GM21723 (cell line): ENCODE data around the gene MLST8.

Source experiments
- ATAC-seq: cut with Tn5 transposase; IDR thresholded peaks from one replicate; pipeline ENCODE4 v1.9.1; 2021; ENCODE audit warnings: mild to moderate bottlenecking, moderate library complexity; ENCODE audit not compliant: unreplicated experiment

Gene MLST8

GRCh38 chr16:2208308-2208707 lies 3.1 kb downstream of the MLST8 start:
- no peak for ATAC-seq

GRCh38 chr16:2208772-2209171 lies 3.5 kb downstream of the MLST8 start:
- no peak for ATAC-seq

- no peak for ATAC-seq
These were observed 4.2 kb downstream of the MLST8 start for GRCh38 chr16:2209258-2210008.

- ATAC-seq, result no peak
These were observed 4.7 kb downstream of the MLST8 start for GRCh38 chr16:2210009-2210332.

- no peak for ATAC-seq
These were observed 5.4 kb downstream of the MLST8 start, which contains the start of gene BRICD5 for GRCh38 chr16:2210386-2211365. TSS of gene BRICD5 (minus strand) at chr16:2210863. CDS start at chr16:2210833, 30 bp downstream.

GRCh38 chr16:2211923-2212347 lies 6.7 kb downstream of the MLST8 start:
- ATAC-seq, result no peak

- no peak for ATAC-seq
These were observed 7.4 kb downstream of the MLST8 start for GRCh38 chr16:2212362-2213324.

- ATAC-seq, result peak; percentile 5
These were observed 8.8 kb downstream of the MLST8 start for GRCh38 chr16:2213817-2214718.

GRCh38 chr16:2214719-2214968 lies 9.4 kb downstream of the MLST8 start, which contains the start of gene PGP:
TSS of gene PGP (minus strand) at chr16:2214840. CDS start at chr16:2214777, 63 bp downstream.
- ATAC-seq, result no peak

- ATAC-seq, result no peak
These were observed 11.1 kb downstream of the MLST8 start for GRCh38 chr16:2216330-2216729.

GRCh38 chr16:2223221-2223941 lies 18.1 kb downstream of the MLST8 start, which contains the start of gene E4F1:
TSS of gene E4F1 (plus strand) at chr16:2223591. CDS start at chr16:2223614, 23 bp downstream.
- peak; percentile 89 for ATAC-seq

GRCh38 chr16:2223942-2224486 lies 18.8 kb downstream of the MLST8 start:
- ATAC-seq, result peak; percentile 32

GRCh38 chr16:2226245-2226793 lies 21.1 kb downstream of the MLST8 start:
- no peak for ATAC-seq

- ATAC-seq, result no peak
These were observed 21.7 kb downstream of the MLST8 start for GRCh38 chr16:2226918-2227317.

- ATAC-seq, result no peak
These were observed 23.0 kb downstream of the MLST8 start for GRCh38 chr16:2228161-2228824.

- ATAC-seq, result no peak
These were observed 23.8 kb downstream of the MLST8 start for GRCh38 chr16:2229091-2229490.

GRCh38 chr16:2229632-2230250 lies 24.5 kb downstream of the MLST8 start:
- ATAC-seq, result no peak
